NOMO-1 treated with dmso at 0.1 percent for 144 hours (cell line): Measurements from ENCODE around the gene JARID2.

Source experiments
- DNase-seq: peaks from one replicate; lab custom pipeline; 2025; ENCODE audit not compliant: unreplicated experiment; lab: John Stamatoyannopoulos, UW

JARID2 gene

GRCh38 chr6:15456422-15456821, 210.6 kb downstream of the JARID2 start:
- no peak for DNase-seq

- no peak for DNase-seq
Measured at GRCh38 chr6:15457121-15457650, 211.3 kb downstream of the JARID2 start.

GRCh38 chr6:15458021-15458459, 212.2 kb downstream of the JARID2 start:
- no peak for DNase-seq

GRCh38 chr6:15460110-15460727, 214.3 kb downstream of the JARID2 start:
- no peak for DNase-seq

GRCh38 chr6:15461127-15461944, 215.5 kb downstream of the JARID2 start:
- no peak for DNase-seq

GRCh38 chr6:15462256-15462655, 216.4 kb downstream of the JARID2 start:
- no peak for DNase-seq

GRCh38 chr6:15462717-15463525, 217.1 kb downstream of the JARID2 start:
- DNase-seq = no peak

GRCh38 chr6:15464211-15464725, 218.4 kb downstream of the JARID2 start:
- no peak for DNase-seq

- no peak for DNase-seq
Measured at GRCh38 chr6:15465212-15465611, 219.3 kb downstream of the JARID2 start.

GRCh38 chr6:15470746-15471145, 224.9 kb downstream of the JARID2 start:
- DNase-seq = no peak

- no peak for DNase-seq
Measured at GRCh38 chr6:15472621-15473020, 226.8 kb downstream of the JARID2 start.

GRCh38 chr6:15473174-15473573, 227.3 kb downstream of the JARID2 start:
- DNase-seq = no peak

GRCh38 chr6:15473741-15474161, 227.9 kb downstream of the JARID2 start:
- DNase-seq = no peak

GRCh38 chr6:15474196-15474595, 228.3 kb downstream of the JARID2 start:
- no peak for DNase-seq

GRCh38 chr6:15475261-15475660, 229.4 kb downstream of the JARID2 start:
- DNase-seq = no peak

- DNase-seq = no peak
Measured at GRCh38 chr6:15475872-15476271, 230.0 kb downstream of the JARID2 start.

- DNase-seq = no peak
Measured at GRCh38 chr6:15476631-15477380, 230.9 kb downstream of the JARID2 start.

GRCh38 chr6:15477746-15478145, 231.9 kb downstream of the JARID2 start:
- DNase-seq = no peak

- DNase-seq = no peak
Measured at GRCh38 chr6:15479761-15480160, 233.9 kb downstream of the JARID2 start.

GRCh38 chr6:15480525-15480924, 234.7 kb downstream of the JARID2 start:
- DNase-seq = peak; percentile 44
